Right cardiac atrium (tissue), 5 donors: ENCODE results near the gene PIAS1. TPM values are rescaled to one million over a fixed set of nuclear protein-coding genes. Genes with fewer than 3 reads are reported as not detected.
A peak's percentile ranks its signal among the peaks of the same experiment; 100 is the strongest.
"Not testable (repeated sequence)": the region's sequence is repeated elsewhere in the genome, so short reads cannot be mapped to it uniquely, and the experiment has no call there.

Experiments
- ATAC-seq, 2 donors: fragments of 200-7000 bp; cut with Tn5 transposase; one replicate each; pipeline versions ENCODE4 v1.8.0 to v1.9.1; 2020; ENCODE audit warnings: moderate library complexity in 2 of 2, mild to moderate bottlenecking in 1 of 2
- DNase-seq, 3 donors: peaks; one replicate each; pipeline ENCODE4 v3.0.0-alpha.2; 2020
- H3K27ac ChIP-seq: one replicate; pipeline ENCODE4 v1.5.1; 2013; ENCODE audit warnings: mild to moderate bottlenecking, low read length, control low read depth, moderate library complexity
- H3K27me3 ChIP-seq: one replicate; pipeline ENCODE4 v1.6.1; 2013; ENCODE audit not compliant: control insufficient read depth, insufficient read depth
- H3K4me1 ChIP-seq: one replicate; pipeline ENCODE4 v1.6.1; 2013; ENCODE audit warnings: low read length; ENCODE audit not compliant: control insufficient read depth, insufficient read depth
- H3K4me3 ChIP-seq: one replicate; pipeline ENCODE4 v1.5.1; 2013; ENCODE audit warnings: low read length, control low read depth
- H3K9me3 ChIP-seq: one replicate; pipeline ENCODE4 v1.6.1; 2013; ENCODE audit warnings: low read length; ENCODE audit not compliant: control insufficient read depth
- WGBS: extraction: QIAGEN DNeasy Blood & Tissue Kit; methylation state at CpG from one replicate; pipeline ENCODE4 v1.1.7; 2013; 5-methylcytosine and 5-hydroxymethylcytosine counted together
- intact Hi-C, 4 donors: fragments of 100-400 bp; cut with DNase I; formaldehyde crosslinking; loops; one replicate each; pipeline versions ENCODE4 v1.11.0 to v1.14.0; 2022 to 2023
- polyA plus RNA-seq: library from polyadenylated mRNA; stranded (reverse); fragments of 200-250 nt; gene quantifications from one replicate; pipeline ENCODE4 v1.2.3, GENCODE V29; 2013
- total RNA-seq, 4 donors: library from RNA; stranded (reverse); fragmentation: NEBNext Ultra II Directional; extraction: Animal tissue kit (Norgen Biotek cat#: 25700); gene quantifications; one replicate each; pipeline ENCODE4 v1.2.1, GENCODE V29; 2021
- donor health status: healthy with polysubstance abuse.
- donor health status: DM: no; HTN: yes; CAD: no.
- donor health status: DM: no; HTN: no; CAD: no.
- donor health status: DM: no; HTN: yes; CAD: no; lungs with severe emphysema.
- donor health status: DM: yes; HTN: yes; CAD: no.

The PIAS1 gene
- total and polyA plus RNA-seq, 5 donors, result 8.7 to 38.2 (median 34.7) TPM

GRCh38 chr15:68229386-68230156 lies 175.5 kb downstream of the PIAS1 start, which contains the start of gene CLN6:
CLN6 (minus strand) TSS chr15:68229728; CDS start chr15:68229584, 144 bp downstream.
- intact Hi-C loops, result no loop called here
- under 1% methylated on average over 82 of the region's 82 CpGs for WGBS
- H3K9me3 ChIP-seq, result no peaks in the 10 kb centered on the region
- H3K27ac ChIP-seq, result peak within 1 kb of the TSS; percentile 34
- no peaks in the 10 kb centered on the region for H3K4me1 ChIP-seq
- peak; percentile 83 to 93 (median 93) for DNase-seq
- H3K27me3 ChIP-seq, result no peaks in the 10 kb centered on the region
- H3K4me3 ChIP-seq, result peak within 1 kb of the TSS; percentile 74
- peak; percentile 96 to 97 for ATAC-seq

- intact Hi-C loops, result no loop called here
- WGBS, result 60% methylated on average over 20 of the region's 20 CpGs
- Histone ChIP-seq H3K4me1 (no peaks in the 10 kb centered on the region), H3K9me3 (no peaks in the 10 kb centered on the region), H3K4me3 (peak overlapping the region; percentile 74), H3K27me3 (no peaks in the 10 kb centered on the region), H3K27ac (no peak overlapping the region)
- DNase-seq (peak in 1 of 3 donors; percentile 43), ATAC-seq (no peak)
Observed at GRCh38 chr15:68230157-68231100, 176.3 kb downstream of the PIAS1 start.

- no peak for ATAC-seq
Observed at GRCh38 chr15:68231102-68231818, 177.1 kb downstream of the PIAS1 start.

GRCh38 chr15:68232449-68232848 lies 178.3 kb downstream of the PIAS1 start:
- no peak for ATAC-seq
- H3K9me3 ChIP-seq, result no peaks in the 10 kb centered on the region
- no peak overlapping the region for H3K4me3 ChIP-seq
- H3K27me3 ChIP-seq, result no peaks in the 10 kb centered on the region
- 92% methylated on average over 6 of the region's 6 CpGs for WGBS
- no peak overlapping the region for H3K27ac ChIP-seq
- intact Hi-C loops, result no loop called here
- no peaks in the 10 kb centered on the region for H3K4me1 ChIP-seq
- peak in 1 of 3 donors; percentile 33 for DNase-seq

More at GRCh38 chr15:68231102-68231818, 177.1 kb downstream of the PIAS1 start:
- Histone ChIP-seq H3K9me3 (no peaks in the 10 kb centered on the region), H3K27me3 (no peaks in the 10 kb centered on the region), H3K27ac (no peak overlapping the region), H3K4me3 (no peak overlapping the region), H3K4me1 (no peaks in the 10 kb centered on the region)
- intact Hi-C loops, result no loop called here
- WGBS, result 76% methylated on average over 9 of the region's 9 CpGs
- peak in 1 of 3 donors; percentile 27 for DNase-seq

GRCh38 chr15:68232937-68233336 lies 178.8 kb downstream of the PIAS1 start:
- H3K4me1 ChIP-seq, result no peaks in the 10 kb centered on the region
- no peaks in the 10 kb centered on the region for H3K9me3 ChIP-seq
- no peaks in the 10 kb centered on the region for H3K27me3 ChIP-seq
- peak in 1 of 3 donors; percentile 27 for DNase-seq
- no peak overlapping the region for H3K4me3 ChIP-seq
- ATAC-seq, result no peak
- intact Hi-C loops, result no loop called here
- H3K27ac ChIP-seq, result no peak overlapping the region
- WGBS, result 84% methylated on average over 6 of the region's 6 CpGs

GRCh38 chr15:68234060-68234459 lies 179.9 kb downstream of the PIAS1 start:
- ATAC-seq (no peak), DNase-seq (peak in 1 of 3 donors; percentile 43)
- intact Hi-C loops, result no loop called here
- H3K4me3 ChIP-seq, result no peak overlapping the region
- no peaks in the 10 kb centered on the region for H3K4me1 ChIP-seq
- no peaks in the 10 kb centered on the region for H3K27me3 ChIP-seq
- no peaks in the 10 kb centered on the region for H3K9me3 ChIP-seq
- no peak overlapping the region for H3K27ac ChIP-seq
- WGBS, result 45% methylated on average over 6 of the region's 6 CpGs

GRCh38 chr15:68234520-68234919 lies 180.4 kb downstream of the PIAS1 start:
- H3K4me1 ChIP-seq, H3K27me3 ChIP-seq, intact Hi-C loops, H3K9me3 ChIP-seq, H3K27ac ChIP-seq, H3K4me3 ChIP-seq, ATAC-seq: not testable (repeated sequence)
- peak in 1 of 3 donors; percentile 13 for DNase-seq
- WGBS, result 81% methylated on average over 9 of the region's 9 CpGs

GRCh38 chr15:68235022-68235421 lies 180.9 kb downstream of the PIAS1 start:
- intact Hi-C loops, result no loop called here
- Histone ChIP-seq H3K27ac (no peak overlapping the region), H3K4me3 (no peak overlapping the region), H3K4me1 (no peaks in the 10 kb centered on the region), H3K9me3 (no peaks in the 10 kb centered on the region), H3K27me3 (no peaks in the 10 kb centered on the region)
- no peak for DNase-seq
- ATAC-seq, result no peak
- 89% methylated on average over 4 of the region's 4 CpGs for WGBS

- ATAC-seq (no peak), DNase-seq (no peak)
- H3K4me1 ChIP-seq, result no peaks in the 10 kb centered on the region
- H3K4me3 ChIP-seq, result no peak overlapping the region
- H3K9me3 ChIP-seq, result no peaks in the 10 kb centered on the region
- intact Hi-C loops, result no loop called here
- no peaks in the 10 kb centered on the region for H3K27me3 ChIP-seq
- no peak overlapping the region for H3K27ac ChIP-seq
Observed at GRCh38 chr15:68239025-68239424, 184.9 kb downstream of the PIAS1 start.

GRCh38 chr15:68241088-68241935 lies 187.2 kb downstream of the PIAS1 start:
- intact Hi-C loops, result no loop called here
- WGBS, result 71% methylated on average over 5 of the region's 5 CpGs
- ATAC-seq, result no peak

More at GRCh38 chr15:68241088-68241935, 187.2 kb downstream of the PIAS1 start:
- Histone ChIP-seq H3K27me3 (no peaks in the 10 kb centered on the region), H3K4me3 (no peak overlapping the region), H3K9me3 (peaks cover 2% of the 10 kb centered on the region), H3K27ac (no peak overlapping the region), H3K4me1 (no peaks in the 10 kb centered on the region)
- no peak for DNase-seq
